ENCODE data around the gene FATE1.

DNA sequence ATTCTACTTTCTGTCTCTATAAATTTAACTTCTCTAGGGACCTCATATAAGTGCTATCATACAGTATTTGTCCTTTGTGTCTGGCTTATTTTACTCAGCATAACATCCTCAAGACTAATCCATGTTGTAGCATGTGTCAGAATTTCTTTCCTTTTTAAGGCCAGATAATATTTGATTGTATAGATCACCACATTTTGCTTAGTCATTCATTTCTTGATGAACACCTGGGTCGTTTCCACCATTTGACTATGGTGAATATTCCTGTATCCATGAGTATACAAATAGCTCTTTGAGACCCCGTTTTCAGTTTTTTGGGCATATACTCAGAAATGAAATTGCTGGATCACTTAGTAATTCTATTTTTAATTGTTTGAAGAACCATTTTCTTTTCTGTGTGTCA is 30.7 kb downstream of the FATE1 start:
- TF ChIP-seq POLR2A (IDR thresholded peaks at IDR 0.05) (no peak), POLR2AphosphoS5 (IDR thresholded peaks at IDR 0.05) (no peak)
- TF ChIP-seq, protein P1, sequence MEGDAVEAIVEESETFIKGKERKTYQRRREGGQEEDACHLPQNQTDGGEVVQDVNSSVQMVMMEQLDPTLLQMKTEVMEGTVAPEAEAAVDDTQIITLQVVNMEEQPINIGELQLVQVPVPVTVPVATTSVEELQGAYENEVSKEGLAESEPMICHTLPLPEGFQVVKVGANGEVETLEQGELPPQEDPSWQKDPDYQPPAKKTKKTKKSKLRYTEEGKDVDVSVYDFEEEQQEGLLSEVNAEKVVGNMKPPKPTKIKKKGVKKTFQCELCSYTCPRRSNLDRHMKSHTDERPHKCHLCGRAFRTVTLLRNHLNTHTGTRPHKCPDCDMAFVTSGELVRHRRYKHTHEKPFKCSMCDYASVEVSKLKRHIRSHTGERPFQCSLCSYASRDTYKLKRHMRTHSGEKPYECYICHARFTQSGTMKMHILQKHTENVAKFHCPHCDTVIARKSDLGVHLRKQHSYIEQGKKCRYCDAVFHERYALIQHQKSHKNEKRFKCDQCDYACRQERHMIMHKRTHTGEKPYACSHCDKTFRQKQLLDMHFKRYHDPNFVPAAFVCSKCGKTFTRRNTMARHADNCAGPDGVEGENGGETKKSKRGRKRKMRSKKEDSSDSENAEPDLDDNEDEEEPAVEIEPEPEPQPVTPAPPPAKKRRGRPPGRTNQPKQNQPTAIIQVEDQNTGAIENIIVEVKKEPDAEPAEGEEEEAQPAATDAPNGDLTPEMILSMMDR (IDR thresholded peaks at IDR 0.05) = no peak
